Activated T-cell treated with anti-CD3 and anti-CD28 coated beads for 24 hours (primary cell): ENCODE results near the gene TMEM247.

Experiments used
- DNase-seq: peaks from one replicate; pipeline ENCODE4 v3.0.0-alpha.2; 2020; ENCODE audit warnings: low read depth

Gene TMEM247

DNA sequence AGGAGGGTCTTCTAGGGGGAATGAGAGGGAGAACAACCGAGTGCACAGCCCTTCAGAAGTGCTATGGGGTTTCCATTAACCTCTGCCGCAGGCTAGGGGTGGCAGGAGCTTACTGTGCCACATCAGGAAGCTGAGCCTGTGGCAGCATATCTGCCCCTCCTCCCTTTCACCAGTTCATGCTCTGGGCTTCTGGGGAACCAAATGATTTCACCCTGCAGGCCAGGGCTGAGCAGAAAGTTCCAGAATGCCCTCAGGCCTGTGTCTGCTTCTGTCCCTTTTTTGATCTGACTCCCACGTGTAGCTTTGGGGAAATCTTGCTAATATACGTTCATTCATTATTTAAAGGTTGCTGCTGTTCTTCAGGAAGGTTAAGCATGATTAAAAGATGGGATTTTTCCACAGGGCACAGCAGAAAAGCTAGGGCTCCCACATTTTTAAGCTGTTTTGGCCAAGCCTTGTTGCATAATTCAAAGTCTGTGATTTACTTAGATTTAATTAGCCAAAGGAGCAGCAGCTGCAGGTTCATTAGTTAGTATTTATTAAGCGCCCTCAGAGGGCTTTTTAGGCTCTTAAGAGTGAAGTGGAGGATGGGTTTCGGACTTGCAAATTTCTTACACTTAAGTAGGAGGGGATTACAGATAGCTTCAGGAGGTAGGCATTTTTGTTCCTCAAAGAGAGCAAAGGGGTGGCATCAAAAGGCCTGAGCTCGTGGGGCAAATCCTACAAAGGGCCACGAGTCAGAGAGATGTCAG lies 10.2 kb downstream of the TMEM247 start:
- no peak for DNase-seq

- no peak for DNase-seq
Observed at GRCh38 chr2:46490521-46491141, 11.3 kb downstream of the TMEM247 start.

DNA sequence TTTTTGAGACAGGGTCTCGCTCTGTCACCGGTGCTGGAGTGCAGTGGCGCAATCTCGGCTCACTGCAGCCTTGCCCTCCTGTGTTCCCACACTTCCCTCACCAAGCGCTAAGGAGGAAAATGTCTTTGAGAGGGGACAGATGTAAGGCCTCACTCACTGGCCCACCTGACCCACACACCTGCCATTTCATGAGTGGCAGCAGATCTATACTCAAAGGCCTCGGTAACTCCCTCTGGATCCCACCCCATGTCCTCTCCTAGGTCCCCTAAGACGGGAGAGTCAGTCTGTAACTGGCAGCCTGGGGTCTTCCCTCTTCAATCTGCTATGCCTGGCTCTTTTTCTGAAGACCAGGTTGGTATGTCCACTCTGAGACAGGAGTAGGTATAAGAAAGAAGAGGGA lies 12.9 kb downstream of the TMEM247 start:
- DNase-seq: no peak

- DNase-seq: no peak
Observed at GRCh38 chr2:46493241-46493970, 14.0 kb downstream of the TMEM247 start.

DNA sequence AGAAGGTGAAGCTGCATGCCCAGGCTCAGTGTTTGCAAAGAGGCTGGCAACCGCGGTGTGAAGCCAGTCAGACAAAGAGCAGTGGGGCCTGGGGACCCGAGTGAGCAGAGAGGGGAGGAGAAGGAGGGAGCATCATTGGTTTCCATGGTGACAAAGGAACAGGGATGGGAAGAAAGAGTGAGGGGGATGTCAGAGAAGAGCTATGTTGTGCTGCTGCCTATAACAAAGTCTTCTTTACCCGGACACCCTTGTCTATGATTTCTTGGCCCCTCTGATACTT lies 14.5 kb downstream of the TMEM247 start:
- no peak for DNase-seq

DNA sequence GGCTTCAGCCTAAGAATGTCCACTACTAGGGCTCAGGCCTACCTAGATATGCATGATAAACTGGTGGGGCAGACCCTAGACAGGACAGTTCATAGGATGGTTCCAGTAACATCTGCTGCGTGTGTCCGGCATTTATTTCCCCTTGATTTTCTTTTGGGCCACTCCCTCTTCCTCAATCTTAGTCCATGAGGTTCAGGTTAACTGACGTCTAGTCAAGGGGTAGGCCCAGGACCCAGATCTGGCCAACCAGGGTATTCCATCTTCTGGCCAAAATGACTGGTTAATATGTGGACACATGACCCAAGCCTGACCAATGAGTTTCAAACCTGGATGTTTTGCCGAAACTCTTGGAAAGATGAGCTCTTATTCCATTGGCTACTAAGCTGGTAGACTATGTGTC lies 15.2 kb downstream of the TMEM247 start:
- no peak for DNase-seq

- DNase-seq: no peak
Observed at GRCh38 chr2:46495231-46496030, 16.1 kb downstream of the TMEM247 start.

DNA sequence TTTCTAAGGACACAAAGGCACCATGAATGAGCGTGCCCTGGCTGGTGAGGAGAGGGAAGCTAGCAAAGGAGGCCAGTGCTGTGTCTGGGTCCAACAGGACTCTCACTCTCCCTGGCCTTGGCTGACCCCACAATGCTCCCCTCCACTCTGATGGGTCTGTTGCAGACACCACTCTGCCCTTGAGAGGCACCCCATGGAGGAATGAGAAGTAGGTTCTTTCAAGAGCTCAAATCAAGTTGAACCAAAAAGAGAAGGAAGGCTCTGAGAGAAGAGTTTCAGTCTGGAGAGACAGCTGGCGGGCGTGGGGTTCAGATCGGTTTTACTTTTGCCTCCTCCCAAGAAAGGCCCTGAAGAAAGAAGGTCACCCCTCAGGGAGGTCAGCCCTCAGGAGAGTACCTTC lies 18.4 kb downstream of the TMEM247 start:
- DNase-seq: no peak

- no peak for DNase-seq
Observed at GRCh38 chr2:46498681-46499080, 19.3 kb downstream of the TMEM247 start.

DNA sequence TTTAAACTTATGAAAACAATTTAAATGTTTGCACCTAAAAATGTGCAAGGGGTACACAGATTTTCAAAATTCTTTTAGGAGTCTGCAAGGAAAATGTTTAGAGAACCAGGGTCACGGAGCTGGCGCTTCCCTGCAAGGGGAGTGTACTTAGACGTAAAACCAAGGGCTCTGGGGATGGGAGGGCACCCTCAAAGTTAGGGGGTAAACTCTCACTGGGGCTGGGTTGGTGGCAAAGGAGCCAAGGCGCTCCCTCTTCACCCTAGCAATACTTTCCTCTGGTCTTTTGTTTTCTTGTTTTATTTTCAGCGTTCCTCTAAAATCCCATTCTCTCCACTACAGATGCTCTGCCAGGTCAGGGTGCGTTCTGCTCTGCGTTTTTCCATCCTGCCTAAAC lies 20.0 kb downstream of the TMEM247 start:
- DNase-seq: no peak

DNA sequence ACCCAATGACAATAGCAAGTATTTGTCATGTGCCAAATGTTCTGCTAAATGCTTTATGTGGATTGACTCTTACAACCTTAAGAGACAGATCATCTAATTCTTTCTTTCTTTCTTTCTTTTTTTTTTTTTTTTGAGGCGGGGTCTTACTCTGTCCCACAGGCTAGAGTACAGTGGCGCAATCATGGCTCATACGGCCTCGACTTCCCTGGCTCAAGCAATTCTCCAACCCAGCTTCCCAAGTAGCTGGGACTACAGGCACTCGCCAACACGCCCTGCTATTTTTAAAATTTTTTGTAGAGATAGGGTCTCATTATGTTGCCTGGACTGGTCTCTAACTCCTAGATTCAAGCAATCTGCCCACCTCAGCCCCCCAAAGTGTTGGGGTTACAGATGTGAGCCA lies 21.4 kb downstream of the TMEM247 start:
- DNase-seq: no peak

- no peak for DNase-seq
Observed at GRCh38 chr2:46502291-46502885, 23.0 kb downstream of the TMEM247 start.

DNA sequence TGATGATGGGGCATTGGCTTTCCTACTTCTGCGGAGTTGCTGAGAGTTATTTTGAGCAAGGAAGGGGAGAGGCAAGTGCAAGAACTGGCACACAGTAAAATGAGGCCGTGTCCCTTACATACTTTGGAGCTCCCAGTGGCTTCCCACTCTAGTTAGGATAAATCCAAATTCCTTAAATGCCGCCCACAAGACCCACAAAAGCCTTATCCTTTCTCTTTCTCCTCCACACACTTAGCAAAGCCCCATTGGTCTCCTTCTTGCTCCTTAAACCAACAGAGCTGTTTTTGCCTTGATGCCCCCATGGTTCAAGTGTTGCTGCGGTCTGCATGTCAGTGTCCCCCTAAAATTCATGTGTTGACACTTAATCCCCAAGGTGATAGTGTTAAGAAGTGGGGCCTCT lies 24.3 kb downstream of the TMEM247 start:
- DNase-seq: no peak

- DNase-seq: no peak
Observed at GRCh38 chr2:46504221-46504620, 24.9 kb downstream of the TMEM247 start.

GRCh38 chr2:46504685-46505471 lies 25.5 kb downstream of the TMEM247 start:
- no peak for DNase-seq

DNA sequence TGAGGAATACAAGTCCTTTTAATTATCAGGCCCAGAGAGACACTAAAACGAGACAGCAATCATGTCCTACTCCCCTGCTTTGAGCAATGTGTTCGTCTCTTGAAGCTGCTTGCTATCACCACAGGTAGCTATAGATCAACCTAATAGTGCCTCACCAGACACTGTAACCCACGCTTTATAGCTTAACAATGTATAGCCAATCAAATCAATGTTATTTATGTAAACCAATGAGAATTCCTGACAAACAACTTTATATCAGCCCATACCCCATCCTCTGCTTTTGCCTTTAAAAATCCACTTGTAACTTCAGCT lies 26.1 kb downstream of the TMEM247 start:
- DNase-seq: no peak

GRCh38 chr2:46506131-46506706 lies 26.9 kb downstream of the TMEM247 start:
- no peak for DNase-seq

GRCh38 chr2:46508312-46508711 lies 28.9 kb downstream of the TMEM247 start:
- DNase-seq: no peak

DNA sequence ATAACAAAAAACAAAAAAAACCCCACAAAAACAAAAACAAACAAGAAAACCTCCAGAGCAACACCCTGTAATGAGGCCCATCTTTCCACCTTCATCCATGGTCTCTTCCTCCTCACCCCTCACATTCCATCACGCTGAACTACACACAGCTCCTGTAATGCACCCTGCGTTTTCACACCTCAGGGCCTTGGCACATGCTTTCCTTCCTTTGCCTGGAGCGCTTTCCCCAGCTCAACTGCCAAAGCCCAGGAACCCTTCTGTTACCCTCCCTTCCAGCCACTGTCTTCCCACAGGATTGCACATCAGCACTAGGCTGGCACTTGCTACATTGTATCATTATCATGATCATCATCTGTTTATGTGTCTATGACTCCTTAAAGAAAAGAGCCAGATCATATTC lies 29.4 kb downstream of the TMEM247 start:
- DNase-seq: no peak

DNA sequence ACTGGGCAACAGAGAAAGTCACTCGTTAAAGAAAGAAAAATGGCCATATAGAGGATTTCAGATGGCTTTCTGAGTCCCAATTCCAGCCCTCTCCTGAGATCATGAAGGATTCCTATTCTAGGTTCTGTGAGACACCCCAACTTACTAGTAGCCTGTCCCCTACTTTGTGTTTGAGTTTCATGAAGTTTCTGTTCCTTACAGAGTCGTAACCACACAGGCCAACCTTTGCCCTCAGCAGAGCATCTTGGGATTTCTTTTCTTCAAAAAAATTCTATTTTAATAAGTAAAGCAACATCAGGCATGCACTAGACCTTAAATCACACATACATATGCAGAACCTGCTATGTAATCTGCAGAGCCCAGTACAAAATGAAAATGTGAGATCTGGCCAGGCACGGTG lies 30.4 kb downstream of the TMEM247 start:
- no peak for DNase-seq

DNA sequence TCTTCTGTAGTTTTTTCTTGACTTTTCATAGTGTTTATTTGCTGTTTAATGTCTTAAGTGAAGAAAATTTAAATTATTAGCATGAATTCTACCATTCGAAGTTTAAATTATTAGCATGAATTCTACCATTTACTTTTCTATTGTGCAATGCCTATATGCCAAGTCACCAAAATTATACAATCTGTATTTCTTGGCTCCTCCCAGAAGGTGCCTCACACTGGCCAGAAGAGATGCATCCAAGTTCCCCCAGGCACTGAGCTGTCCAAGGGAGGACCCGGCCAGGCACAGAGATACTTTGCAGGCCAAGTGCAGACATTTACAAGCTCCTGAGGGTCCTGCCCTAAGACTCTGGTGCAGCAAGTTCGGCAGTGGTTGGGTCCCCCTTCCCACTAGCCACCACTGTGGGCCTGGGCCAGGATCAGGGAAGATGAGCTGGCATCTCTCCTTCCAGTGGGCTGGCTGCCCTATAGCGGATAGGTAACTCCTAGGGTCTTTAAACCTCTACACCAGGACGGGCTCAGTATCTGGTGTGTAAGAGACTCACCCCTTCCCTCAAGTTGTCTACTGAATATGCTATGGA lies 31.3 kb downstream of the TMEM247 start:
- DNase-seq: no peak
